Measurements from ENCODE around the gene CDKAL1. TPM values are rescaled to one million over a fixed set of nuclear protein-coding genes. Genes with fewer than 3 reads are reported as not detected.

The CDKAL1 gene
- total and polyA plus RNA-seq, 2 of the 8 experiments (the other 6 are each of a cell fraction or from before 2014, with no cell fraction given) = 8.4 to 24.6 TPM

GRCh38 chr6:20810727-20811108 is 276.5 kb downstream of the CDKAL1 start:
- DNase-seq (ENCODE audit: low read depth in 1 of 2, low spot score in 2 of 2) (no peak), FAIRE-seq (no peak)
- H3K27ac ChIP-seq (ENCODE audit: low read depth, low read length) = peak overlapping the region; percentile 65; the same call in 1 of the 2 replicates
- WGBS, 2 experiments (ENCODE audit: extremely low coverage in 1 of 2, insufficient coverage in 1 of 2, insufficient read length in 1 of 2, insufficient replicate concordance in 2 of 2, low coverage in 1 of 2, low lambda C conversion rate in 2 of 2, missing lambda C conversion rate in 1 of 2) = 58% methylated on average over 3 of the region's 3 CpGs; no CpG with 5 or more reads in 1 of the 2 experiments
- H4K91ac ChIP-seq (replicated peaks; ENCODE audit: insufficient read length, low read length) = no peak overlapping the region
- H3K9ac ChIP-seq (replicated peaks in 1 of 4; ENCODE audit: extremely low read depth in 1 of 4, low read depth in 3 of 4, low read length in 3 of 4) = no peak overlapping the region
- H2BK120ac ChIP-seq (replicated peaks; ENCODE audit: low read depth, low read length) = peak overlapping the region; percentile 90
- no peak overlapping the region for H3K18ac ChIP-seq (ENCODE audit: extremely low read depth, low read length)
- H2AFZ ChIP-seq (ENCODE audit: low read length) = no peak overlapping the region
- H4K5ac ChIP-seq (ENCODE audit: insufficient read length, low read depth, low read length) = peak overlapping the region; percentile 9
- H4K8ac ChIP-seq (ENCODE audit: extremely low read depth, insufficient read depth, low read length) = no peak overlapping the region
- no peaks in the 10 kb centered on the region for H4K20me1 ChIP-seq (replicated peaks in 1 of 2; ENCODE audit: control insufficient read depth in 1 of 2, insufficient read depth in 2 of 2, low read length in 2 of 2)
- H2BK5ac ChIP-seq (ENCODE audit: low read depth, low read length) = peak overlapping the region; percentile 4; the same call in 1 of the 2 replicates
- H3K23me2 ChIP-seq (ENCODE audit: low read depth, low read length) = no peaks in the 10 kb centered on the region; the same call in 1 of the 2 replicates
- H2BK15ac ChIP-seq (ENCODE audit: low read length) = no peak overlapping the region
- H3K4ac ChIP-seq (replicated peaks; ENCODE audit: insufficient read length, low read depth, low read length) = no peak overlapping the region
- no peak overlapping the region for H3K56ac ChIP-seq (replicated peaks; ENCODE audit: insufficient read length, low read depth, low read length)
- CTCF ChIA-PET (ENCODE audit: partially characterized antibody) = interaction anchor here (0.7 to 1.5 kb wide), 3 partner anchors 16 to 680 kb away, joined by 3 to 5 read pairs (median 4); no protein-coding TSS in a partner anchor
- H3K27me3 ChIP-seq (replicated peaks in 1 of 4; ENCODE audit: control insufficient read depth in 3 of 4, extremely low read depth in 1 of 4, insufficient read depth in 3 of 4, low read length in 3 of 4) = no peaks in the 10 kb centered on the region
- H2AK5ac ChIP-seq (ENCODE audit: low read depth, low read length) = no peak overlapping the region; the same call in 1 of the 2 replicates
- H3K23ac ChIP-seq (ENCODE audit: insufficient read length) = no peak overlapping the region
- H3K36me3 ChIP-seq (ENCODE audit: control insufficient read depth in 2 of 4, insufficient read depth in 4 of 4, low read length in 3 of 4) = no peaks in the 10 kb centered on the region; a peak in 1 of 8 replicates
- peak overlapping the region; percentile 41; the same call in 1 of the 2 replicates for H2BK12ac ChIP-seq (ENCODE audit: low read depth, low read length)
- H3K79me1 ChIP-seq (ENCODE audit: low read depth, low read length) = no peaks in the 10 kb centered on the region
- H3K4me1 ChIP-seq (replicated peaks in 1 of 4; ENCODE audit: control insufficient read depth in 3 of 4, insufficient read depth in 4 of 4, low read length in 3 of 4) = peaks cover 0 to 11% (median 9%) of the 10 kb centered on the region in 4 experiments; a peak in 4 of 7 replicates
- POLR2A ChIA-PET (ENCODE audit: partially characterized antibody) = interaction anchor here (0.7 to 1.0 kb wide), 4 partner anchors 9 to 39 kb away, joined by 3 to 5 read pairs (median 4); no protein-coding TSS in a partner anchor
- TF ChIP-seq CBX8 (IDR thresholded peaks at IDR 0.05; ENCODE audit: borderline replicate concordance, low read depth, low read length) = no peak
- peak in 1 of 2 experiments; percentile 37; a peak in 1 of 3 replicates for TF ChIP-seq POLR2A (IDR thresholded peaks at IDR 0.05; ENCODE audit: control extremely low read depth in 1 of 2, low read depth in 2 of 2, low read length in 2 of 2)
- peaks cover 0 to 6% of the 10 kb centered on the region in 2 experiments; a peak in 1 of 4 replicates for H3K9me3 ChIP-seq (ENCODE audit: insufficient read depth in 2 of 2, low read depth in 1 of 2, low read length in 1 of 2)
- H2BK20ac ChIP-seq (ENCODE audit: low read length) = no peak overlapping the region
- H3K4me2 ChIP-seq (ENCODE audit: insufficient read depth in 1 of 2, low read depth in 2 of 2, low read length in 2 of 2) = peak overlapping the region; percentile 2 to 54; a peak in 3 of 4 replicates
- no peak overlapping the region for H3K14ac ChIP-seq (ENCODE audit: insufficient read length)
- peak overlapping the region in 2 of 4 experiments; percentile 2 to 12; a peak in 1 of 8 replicates for H3K4me3 ChIP-seq (ENCODE audit: extremely low read depth in 1 of 4, insufficient read depth in 2 of 4, low read depth in 3 of 4, low read length in 4 of 4)
- no peaks in the 10 kb centered on the region for H3K79me2 ChIP-seq (ENCODE audit: control insufficient read depth in 1 of 2, insufficient read depth in 2 of 2, low read length in 2 of 2)

Data from H1 (cell line).